Upper lobe of left lung (tissue), 6 donors: ENCODE measurements around the gene ALDH3B2. TPM values are rescaled to one million over a fixed set of nuclear protein-coding genes. Genes with fewer than 3 reads are reported as not detected.

Experiments used
- ATAC-seq, 2 donors: fragments of 200-7000 bp; cut with Tn5 transposase; one replicate each; pipeline ENCODE4 v1.9.1; 2022; ENCODE audit warnings: mild to moderate bottlenecking in 2 of 2, moderate library complexity in 2 of 2; ENCODE audit not compliant: low FRiP score in 2 of 2
- DNase-seq, 2 donors: peaks; one replicate each; pipeline ENCODE4 v3.0.0-alpha.2; 2019 to 2020
- H3K27ac ChIP-seq, 4 donors: fragments of 200-600 bp; sonication (generic); one replicate each; pipeline ENCODE4 v1.5.1; 2016 to 2019
- H3K27me3 ChIP-seq, 4 donors: fragments of 200-600 bp; sonication (generic); one replicate each; pipeline ENCODE4 v1.5.1; 2017 to 2019
- H3K36me3 ChIP-seq, 4 donors: fragments of 200-600 bp; sonication (generic); one replicate each; pipeline ENCODE4 v1.5.1; 2016 to 2019
- H3K4me1 ChIP-seq, 4 donors: fragments of 200-600 bp; sonication (generic); one replicate each; pipeline ENCODE4 v1.5.1; 2018 to 2019
- H3K4me3 ChIP-seq, 4 donors: fragments of 200-600 bp; sonication (generic); one replicate each; pipeline ENCODE4 v1.5.1; 2017 to 2019; ENCODE audit warnings: mild to moderate bottlenecking in 2 of 4, moderate library complexity in 1 of 4
- H3K9me3 ChIP-seq, 4 donors: fragments of 200-600 bp; sonication (generic); one replicate each; pipeline ENCODE4 v1.5.1; 2018 to 2019
- EP300 ChIP-seq, 4 donors: sonication (generic); formaldehyde crosslinking; IDR thresholded peaks; one replicate each; pipeline ENCODE4 v1.5.1; 2017; ENCODE audit warnings: antibody characterized with exemption in 4 of 4, control low read depth in 2 of 4
- POLR2A ChIP-seq, 4 donors: fragments of 450-650 bp; IDR thresholded peaks; one replicate each; pipeline ENCODE4 v1.5.1; 2016 to 2017; ENCODE audit warnings: antibody characterized with exemption in 4 of 4, mild to moderate bottlenecking in 2 of 4
- POLR2AphosphoS5 ChIP-seq, 2 donors: sonication (generic); formaldehyde crosslinking; IDR thresholded peaks; one replicate each; pipeline ENCODE4 v1.5.1; 2017; ENCODE audit warnings: antibody characterized with exemption in 2 of 2
- WGBS, 2 donors: methylation state at CpG; one replicate each; pipeline ENCODE4 v1.1.5; 2017 to 2018; 5-methylcytosine and 5-hydroxymethylcytosine counted together
- total RNA-seq, 6 donors: library from RNA; depleted of rRNA in 4 of 6; stranded (reverse); fragments of >200 nt in 4 of 6; gene quantifications; one replicate each; pipeline versions ENCODE4 v1.1.0 to v1.2.1, GENCODE V29; 2016 to 2021
- TF ChIP-seq, protein P1 (sequence below), 6 experiments: fragments of 450-650 bp in 4 of 6; fragments of 200-600 bp in 2 of 6; sonication (generic) in 2 of 6; IDR thresholded peaks; one replicate each; pipeline ENCODE4 v1.5.1; 2016 to 2019; ENCODE audit warnings: antibody characterized with exemption in 6 of 6
- donor health status: DM: no; HTN: no; CAD: no; lungs with moderate emphysema.
- donor health status: DM: no; HTN: yes; CAD: no; lungs with severe emphysema.

The ALDH3B2 gene
- total RNA-seq, 6 donors from 2014 or later, result 0.30 to 6.4 (median 0.86) TPM; not detected in 1

DNA sequence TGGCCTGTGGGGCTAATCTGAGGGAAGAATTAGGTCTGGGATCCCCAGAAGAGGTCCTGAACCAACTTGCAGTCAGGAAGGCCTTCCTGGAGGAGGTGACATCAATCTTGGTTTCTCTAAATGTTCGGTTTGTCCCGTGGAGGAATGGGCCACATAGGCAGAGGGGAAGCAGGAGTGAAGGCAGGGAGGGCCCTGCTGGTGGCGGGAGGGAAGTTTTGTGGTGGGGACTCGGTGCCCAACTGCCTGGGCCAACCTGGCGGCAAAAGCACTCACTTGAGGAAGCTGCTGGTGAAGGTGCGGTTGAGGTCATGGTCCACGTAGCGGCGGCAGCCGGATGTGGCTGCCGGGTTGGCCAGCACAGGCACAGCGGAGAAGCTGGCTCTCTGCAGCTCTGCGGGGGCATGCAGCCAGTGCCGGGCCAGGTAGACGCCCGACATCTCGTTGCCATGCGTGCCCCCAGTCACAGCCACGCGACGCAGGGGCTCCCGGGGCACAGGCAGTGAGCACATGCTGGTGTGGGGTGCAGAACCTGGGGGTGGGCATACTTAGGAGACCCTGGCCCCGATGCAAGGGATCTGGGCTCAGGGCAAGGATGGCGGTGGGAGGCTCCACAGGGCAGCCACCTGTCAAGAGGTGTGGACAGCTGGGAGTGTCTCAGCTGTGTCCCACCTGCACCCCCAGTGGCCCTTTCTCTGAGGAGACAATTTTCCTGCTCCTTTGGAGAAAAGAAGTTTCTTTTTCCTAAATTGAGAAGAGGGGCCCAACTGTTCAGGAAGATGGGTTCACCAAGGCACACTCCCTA, 27.7 kb downstream of the ALDH3B2 start:
- no peak for ATAC-seq
- Histone ChIP-seq H3K27ac (no peak overlapping the region), H3K9me3 (no peaks in the 10 kb centered on the region), H3K4me3 (no peak overlapping the region), H3K36me3 (no peaks in the 10 kb centered on the region), H3K4me1 (peaks cover 0 to 16% (median 7%) of the 10 kb centered on the region in 4 donors), H3K27me3 (peaks cover 0 to 4% (median 0%) of the 10 kb centered on the region in 4 donors)
- DNase-seq, result peak in 1 of 2 donors; percentile 85
- TF ChIP-seq EP300 (IDR thresholded peaks at IDR 0.05), result no peak
- TF ChIP-seq, protein P1, sequence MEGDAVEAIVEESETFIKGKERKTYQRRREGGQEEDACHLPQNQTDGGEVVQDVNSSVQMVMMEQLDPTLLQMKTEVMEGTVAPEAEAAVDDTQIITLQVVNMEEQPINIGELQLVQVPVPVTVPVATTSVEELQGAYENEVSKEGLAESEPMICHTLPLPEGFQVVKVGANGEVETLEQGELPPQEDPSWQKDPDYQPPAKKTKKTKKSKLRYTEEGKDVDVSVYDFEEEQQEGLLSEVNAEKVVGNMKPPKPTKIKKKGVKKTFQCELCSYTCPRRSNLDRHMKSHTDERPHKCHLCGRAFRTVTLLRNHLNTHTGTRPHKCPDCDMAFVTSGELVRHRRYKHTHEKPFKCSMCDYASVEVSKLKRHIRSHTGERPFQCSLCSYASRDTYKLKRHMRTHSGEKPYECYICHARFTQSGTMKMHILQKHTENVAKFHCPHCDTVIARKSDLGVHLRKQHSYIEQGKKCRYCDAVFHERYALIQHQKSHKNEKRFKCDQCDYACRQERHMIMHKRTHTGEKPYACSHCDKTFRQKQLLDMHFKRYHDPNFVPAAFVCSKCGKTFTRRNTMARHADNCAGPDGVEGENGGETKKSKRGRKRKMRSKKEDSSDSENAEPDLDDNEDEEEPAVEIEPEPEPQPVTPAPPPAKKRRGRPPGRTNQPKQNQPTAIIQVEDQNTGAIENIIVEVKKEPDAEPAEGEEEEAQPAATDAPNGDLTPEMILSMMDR (IDR thresholded peaks at IDR 0.05), result no peak
- no peak for TF ChIP-seq POLR2AphosphoS5 (IDR thresholded peaks at IDR 0.05)
- no peak for TF ChIP-seq POLR2A (IDR thresholded peaks at IDR 0.05)
- 58 to 70% methylated on average over 15 to 20 of the region's 24 CpGs for WGBS, 2 donors

DNA sequence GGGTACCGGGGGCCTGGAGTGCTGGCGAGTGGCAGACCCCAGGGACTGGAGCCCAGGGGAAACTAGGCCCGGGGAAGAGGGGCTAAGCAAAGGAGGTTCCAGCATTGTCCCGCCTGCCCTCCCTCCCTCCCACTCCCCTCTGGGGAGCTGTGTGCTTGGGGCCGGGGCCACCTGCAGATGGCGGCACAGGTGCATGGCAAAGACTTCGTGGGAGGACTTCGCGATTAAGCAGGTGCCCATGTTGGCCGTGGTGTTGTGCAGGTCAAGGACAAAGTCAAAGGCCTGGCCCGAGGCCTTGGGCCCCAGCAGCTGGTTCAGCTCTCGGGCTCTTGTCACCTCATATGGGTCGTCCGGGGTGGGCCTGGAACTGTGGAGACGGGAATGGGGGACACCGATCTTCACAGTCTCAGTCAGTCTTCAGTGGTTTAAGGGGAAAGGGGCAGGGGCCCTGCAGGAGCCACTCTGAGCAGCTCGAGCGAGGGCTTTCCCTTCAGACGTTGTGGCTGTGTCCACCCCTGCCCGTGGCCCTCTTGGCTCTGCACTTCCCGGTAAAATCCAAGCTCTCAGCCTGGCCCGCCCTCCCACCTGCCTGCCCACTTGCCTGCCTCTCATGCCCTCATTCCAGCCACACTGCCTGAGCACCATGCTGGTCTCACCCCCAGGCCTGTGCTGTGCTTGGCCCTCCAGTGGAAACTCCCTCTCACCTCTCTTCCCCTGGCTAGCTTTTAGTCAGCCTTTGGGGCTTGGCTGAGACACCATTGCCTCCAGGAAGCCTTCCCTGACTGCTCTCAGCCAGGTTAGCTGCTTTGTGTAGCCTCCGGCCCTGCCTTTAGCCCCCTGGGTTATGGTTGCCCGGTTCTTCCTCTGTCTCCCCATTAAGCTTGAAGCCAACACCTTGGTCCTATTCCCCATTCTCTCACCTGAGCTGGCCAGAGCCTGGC, 28.6 kb downstream of the ALDH3B2 start:
- ATAC-seq, result no peak
- Histone ChIP-seq H3K27ac (no peak overlapping the region), H3K36me3 (no peaks in the 10 kb centered on the region), H3K9me3 (no peaks in the 10 kb centered on the region), H3K4me3 (no peak overlapping the region), H3K4me1 (peaks cover 0 to 16% (median 7%) of the 10 kb centered on the region in 4 donors), H3K27me3 (peaks cover 0 to 4% (median 0%) of the 10 kb centered on the region in 4 donors)
- no peak for DNase-seq
- 69 to 77% methylated on average over 17 to 18 of the region's 24 CpGs for WGBS, 2 donors
- TF ChIP-seq, protein P1 (IDR thresholded peaks at IDR 0.05), result no peak

DNA sequence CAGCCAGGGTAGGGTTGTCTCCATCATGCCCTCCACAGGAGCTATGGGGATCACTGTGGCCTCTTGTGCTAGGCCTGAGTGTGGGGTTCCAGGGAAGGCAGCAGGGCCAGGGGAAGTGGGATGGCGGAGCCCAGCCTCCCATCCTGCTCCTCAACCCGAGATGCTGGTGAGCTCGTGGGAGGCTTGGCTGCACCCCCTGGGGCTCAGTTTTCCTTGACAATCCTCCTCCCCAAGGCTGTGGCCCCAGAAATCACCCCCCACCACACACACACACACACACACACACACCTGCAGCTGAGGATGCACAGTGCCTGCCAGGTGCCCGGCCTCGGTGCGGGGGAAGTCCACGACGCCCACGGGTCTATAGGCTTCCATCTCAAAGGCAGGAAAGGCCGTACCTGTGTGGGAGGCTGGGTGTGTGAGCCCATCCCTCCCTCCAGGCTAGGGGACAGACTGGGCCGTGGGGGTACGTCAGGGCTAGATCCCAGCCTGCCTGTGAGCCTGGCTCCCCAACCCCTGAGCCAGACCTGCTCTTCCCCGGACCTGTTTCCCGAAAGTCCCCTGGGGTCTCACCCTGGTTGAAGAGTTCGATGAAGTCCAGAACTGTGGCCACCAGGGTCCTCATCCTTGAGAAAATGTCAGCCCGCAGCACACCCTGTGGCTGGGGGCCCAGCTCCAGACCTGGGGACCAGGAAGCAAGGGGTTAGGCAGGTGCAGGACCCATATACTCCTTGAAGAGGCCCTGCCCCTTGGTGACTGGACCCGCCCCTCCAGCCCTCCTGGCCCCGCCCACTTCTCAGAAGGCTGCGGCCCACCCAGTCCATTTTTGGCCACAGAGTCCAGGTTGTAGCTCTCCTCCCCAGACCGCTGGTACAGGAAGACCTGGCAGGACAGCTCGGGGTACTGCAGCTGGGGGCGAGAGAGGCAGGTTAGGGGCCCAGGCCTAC, 29.7 kb downstream of the ALDH3B2 start:
- DNase-seq (peak in 1 of 2 donors; percentile 70), ATAC-seq (no peak)
- Histone ChIP-seq H3K9me3 (no peaks in the 10 kb centered on the region), H3K27ac (no peak overlapping the region), H3K36me3 (no peaks in the 10 kb centered on the region), H3K4me1 (peaks cover 0 to 14% (median 4%) of the 10 kb centered on the region in 4 donors), H3K27me3 (peaks cover 0 to 7% (median 0%) of the 10 kb centered on the region in 4 donors), H3K4me3 (no peak overlapping the region)
- TF ChIP-seq POLR2AphosphoS5 (IDR thresholded peaks at IDR 0.05) (no peak), POLR2A (IDR thresholded peaks at IDR 0.05) (no peak), EP300 (IDR thresholded peaks at IDR 0.05) (no peak)
- TF ChIP-seq, protein P1 (IDR thresholded peaks at IDR 0.05), result no peak
- 94% methylated on average over 17 to 20 of the region's 22 CpGs for WGBS, 2 donors

DNA sequence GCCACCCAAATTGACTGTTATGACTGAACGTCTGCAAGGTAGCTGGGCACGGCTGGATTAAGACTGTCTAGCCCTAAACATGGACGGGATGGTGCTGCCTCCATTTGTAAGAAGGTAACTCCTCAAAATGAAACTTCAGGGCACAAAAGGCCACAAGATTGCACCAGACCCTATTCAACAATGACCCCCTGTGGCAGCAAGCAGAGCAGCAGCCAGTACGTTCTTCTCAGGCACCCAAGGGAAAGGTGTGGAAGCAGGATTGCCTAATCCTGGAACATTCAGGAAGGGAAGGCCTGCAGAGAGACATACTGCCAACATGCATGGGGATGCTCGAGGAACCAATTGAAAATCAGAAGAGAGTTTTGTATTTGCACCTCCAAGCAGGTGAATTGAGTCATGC, 30.4 kb downstream of the ALDH3B2 start:
- Histone ChIP-seq H3K27me3 (peaks cover 0 to 10% (median 0%) of the 10 kb centered on the region in 4 donors), H3K27ac (no peak overlapping the region), H3K4me3 (no peak overlapping the region), H3K9me3 (no peaks in the 10 kb centered on the region), H3K36me3 (no peaks in the 10 kb centered on the region), H3K4me1 (peaks cover 0 to 14% (median 2%) of the 10 kb centered on the region in 4 donors)
- WGBS, 2 donors, result 83 to 86% methylated on average over 5 of the region's 5 CpGs
- TF ChIP-seq POLR2AphosphoS5 (IDR thresholded peaks at IDR 0.05), result no peak
- TF ChIP-seq, protein P1 (IDR thresholded peaks at IDR 0.05), result peak in 1 of 6 experiments; percentile 10
- no peak for DNase-seq
- ATAC-seq, result no peak
